HepG2 (cell line): ENCODE results near the gene TM4SF1. TPM values are rescaled to one million over a fixed set of nuclear protein-coding genes. Genes with fewer than 3 reads are reported as not detected.
A peak's percentile ranks its signal among the peaks of the same experiment; 100 is the strongest.

ENCODE experiments used
- ARHGAP35 ChIP-seq: sonication (generic); formaldehyde crosslinking; IDR thresholded peaks from 2 replicates; pipeline ENCODE4 v1.9.0; 2022; ENCODE audit warnings: mild to moderate bottlenecking, inconsistent platforms, moderate library complexity, missing genetic modification reagents, borderline replicate concordance
- ASH2L ChIP-seq: fragments of 300-600, 200-600 bp; sonication (generic); IDR thresholded peaks from 2 replicates; pipeline ENCODE4 v1.7.0; 2017; ENCODE audit warnings: low read depth, mild to moderate bottlenecking, moderate library complexity, mixed read lengths, low read length; ENCODE audit not compliant: insufficient read length
- BORCS8-MEF2B ChIP-seq: sonication (generic); formaldehyde crosslinking; IDR thresholded peaks from 2 replicates; pipeline ENCODE4 v1.8.0; 2022; ENCODE audit warnings: mild to moderate bottlenecking, missing genetic modification reagents
- HIVEP1 ChIP-seq: sonication (generic); formaldehyde crosslinking; IDR thresholded peaks from 2 replicates; pipeline ENCODE4 v1.4.0; 2020; ENCODE audit warnings: mild to moderate bottlenecking, missing genetic modification reagents
- HMG20B ChIP-seq: conservative IDR thresholded peaks from 2 replicates; pipeline ENCODE4 v1.6.1; 2016; ENCODE audit warnings: missing genetic modification reagents, missing compliant biosample characterization
- MED13 ChIP-seq: sonication (generic); formaldehyde crosslinking; IDR thresholded peaks from 2 replicates; pipeline ENCODE4 v1.5.0; 2020; ENCODE audit warnings: missing genetic modification reagents
- PHF20 ChIP-seq: sonication (generic); formaldehyde crosslinking; IDR thresholded peaks from 2 replicates; pipeline ENCODE4 v1.5.0; 2020; ENCODE audit warnings: mild to moderate bottlenecking, missing genetic modification reagents
- RNF2 ChIP-seq: fragments of 450-650 bp; conservative IDR thresholded peaks from 2 replicates; pipeline ENCODE4 v1.6.1; 2016; ENCODE audit warnings: low read depth
- SALL1 ChIP-seq: sonication (generic); formaldehyde crosslinking; IDR thresholded peaks from 2 replicates; pipeline ENCODE4 v1.8.0; 2022; ENCODE audit warnings: mild to moderate bottlenecking, missing genetic modification reagents
- TAF1 ChIP-seq: sonication (generic); formaldehyde crosslinking; IDR thresholded peaks from 2 replicates; pipeline ENCODE4 v1.4.0; 2020; ENCODE audit warnings: missing genetic modification reagents
- ZFP1 ChIP-seq: IDR thresholded peaks from 2 replicates; pipeline ENCODE4 v1.6.1; 2016
- ZFP41 ChIP-seq: sonication (generic); formaldehyde crosslinking; IDR thresholded peaks from 2 replicates; pipeline ENCODE4 v1.4.0; 2020; ENCODE audit warnings: mild to moderate bottlenecking, missing genetic modification reagents, borderline replicate concordance
- ZNF180 ChIP-seq: sonication (generic); formaldehyde crosslinking; IDR thresholded peaks from 2 replicates; pipeline ENCODE4 v1.4.0; 2020; ENCODE audit warnings: low read depth, missing genetic modification reagents, borderline replicate concordance
- ZNF557 ChIP-seq: sonication (generic); formaldehyde crosslinking; IDR thresholded peaks from 2 replicates; pipeline ENCODE4 v1.4.0; 2020; ENCODE audit warnings: missing genetic modification reagents
- ZNF570 ChIP-seq: sonication (generic); formaldehyde crosslinking; IDR thresholded peaks from 2 replicates; pipeline ENCODE4 v1.4.0; 2020; ENCODE audit warnings: mild to moderate bottlenecking, missing genetic modification reagents, borderline replicate concordance
- ZNF660 ChIP-seq: sonication (generic); formaldehyde crosslinking; IDR thresholded peaks from 2 replicates; pipeline ENCODE4 v1.5.1; 2020; ENCODE audit warnings: mild to moderate bottlenecking, low read depth, missing genetic modification reagents, borderline replicate concordance
- ZNF724P ChIP-seq: sonication (generic); formaldehyde crosslinking; IDR thresholded peaks from 2 replicates; pipeline ENCODE4 v1.8.0; 2022; ENCODE audit warnings: missing genetic modification reagents, borderline replicate concordance
- ZNF773 ChIP-seq: sonication (generic); formaldehyde crosslinking; IDR thresholded peaks from 2 replicates; pipeline ENCODE4 v1.4.0; 2020; ENCODE audit warnings: missing genetic modification reagents, borderline replicate concordance
- polyA plus RNA-seq, 8 experiments: library from polyadenylated mRNA; depleted of rRNA in 3 of 8; stranded (reverse) in 7 of 8; unstranded in 1 of 8; fragments of >200 nt; fragmentation: Illumina TruSeq in 4 of 8; extraction: Trizol in 4 of 8; gene quantifications; 2 replicates each; pipeline versions ENCODE4 v1.2.1 to v1.2.3, GENCODE V29; 2011 to 2016; ENCODE audit warnings: low read depth in 4 of 8, missing spikeins in 1 of 8, mixed read lengths in 1 of 8; ENCODE audit not compliant: insufficient read depth in 1 of 8
- total RNA-seq, 5 experiments: library from RNA; depleted of rRNA; stranded (reverse); fragments of >200 nt; fragmentation: Illumina TruSeq; extraction: Trizol; gene quantifications; 2 replicates each; pipeline ENCODE4 v1.2.3, GENCODE V29; 2016; ENCODE audit warnings: low read depth in 1 of 5
- TF ChIP-seq, protein P1 (sequence below): sonication (generic); formaldehyde crosslinking; IDR thresholded peaks from 2 replicates; pipeline ENCODE4 v1.5.1; 2020; ENCODE audit warnings: mild to moderate bottlenecking, missing genetic modification reagents, moderate library complexity
- TF ChIP-seq, protein P2 (sequence below): sonication (generic); formaldehyde crosslinking; IDR thresholded peaks from 2 replicates; pipeline ENCODE4 v1.4.0; 2020; ENCODE audit warnings: missing genetic modification reagents
- TF ChIP-seq, protein P3 (sequence below): sonication (generic); formaldehyde crosslinking; IDR thresholded peaks from 2 replicates; pipeline ENCODE4 v1.4.0; 2020; ENCODE audit warnings: missing genetic modification reagents, borderline replicate concordance
- TF ChIP-seq, protein P4 (sequence below): sonication (generic); formaldehyde crosslinking; IDR thresholded peaks from 2 replicates; pipeline ENCODE4 v1.4.0; 2020; ENCODE audit warnings: missing genetic modification reagents, mild to moderate bottlenecking, borderline replicate concordance

Gene TM4SF1
- total and polyA plus RNA-seq, 2 of the 13 experiments (the other 11 are each of a cell fraction or from before 2014, with no cell fraction given) = 431 to 1,359 TPM

DNA sequence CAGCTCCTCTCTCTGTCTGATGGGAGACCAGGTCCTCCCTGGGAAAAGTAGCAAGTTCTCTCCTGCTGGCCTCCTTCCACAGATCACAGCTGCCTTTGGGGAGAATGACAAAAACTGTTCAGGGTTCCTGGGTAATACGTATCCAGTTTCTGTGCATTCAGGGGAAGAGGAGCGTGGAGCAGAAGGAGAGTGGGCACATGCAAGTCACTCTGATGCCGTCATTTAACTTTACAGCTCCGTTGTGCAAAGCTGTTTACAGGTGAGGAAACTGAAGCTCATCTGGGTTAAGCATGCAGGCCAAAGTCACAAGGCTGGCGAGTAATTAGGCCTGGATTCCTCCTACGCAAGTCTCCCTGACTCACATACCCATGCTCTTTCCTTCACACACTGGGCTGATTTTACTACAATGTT, 7.5 kb upstream of the TM4SF1 start (continued):
- TF ChIP-seq, protein P1, sequence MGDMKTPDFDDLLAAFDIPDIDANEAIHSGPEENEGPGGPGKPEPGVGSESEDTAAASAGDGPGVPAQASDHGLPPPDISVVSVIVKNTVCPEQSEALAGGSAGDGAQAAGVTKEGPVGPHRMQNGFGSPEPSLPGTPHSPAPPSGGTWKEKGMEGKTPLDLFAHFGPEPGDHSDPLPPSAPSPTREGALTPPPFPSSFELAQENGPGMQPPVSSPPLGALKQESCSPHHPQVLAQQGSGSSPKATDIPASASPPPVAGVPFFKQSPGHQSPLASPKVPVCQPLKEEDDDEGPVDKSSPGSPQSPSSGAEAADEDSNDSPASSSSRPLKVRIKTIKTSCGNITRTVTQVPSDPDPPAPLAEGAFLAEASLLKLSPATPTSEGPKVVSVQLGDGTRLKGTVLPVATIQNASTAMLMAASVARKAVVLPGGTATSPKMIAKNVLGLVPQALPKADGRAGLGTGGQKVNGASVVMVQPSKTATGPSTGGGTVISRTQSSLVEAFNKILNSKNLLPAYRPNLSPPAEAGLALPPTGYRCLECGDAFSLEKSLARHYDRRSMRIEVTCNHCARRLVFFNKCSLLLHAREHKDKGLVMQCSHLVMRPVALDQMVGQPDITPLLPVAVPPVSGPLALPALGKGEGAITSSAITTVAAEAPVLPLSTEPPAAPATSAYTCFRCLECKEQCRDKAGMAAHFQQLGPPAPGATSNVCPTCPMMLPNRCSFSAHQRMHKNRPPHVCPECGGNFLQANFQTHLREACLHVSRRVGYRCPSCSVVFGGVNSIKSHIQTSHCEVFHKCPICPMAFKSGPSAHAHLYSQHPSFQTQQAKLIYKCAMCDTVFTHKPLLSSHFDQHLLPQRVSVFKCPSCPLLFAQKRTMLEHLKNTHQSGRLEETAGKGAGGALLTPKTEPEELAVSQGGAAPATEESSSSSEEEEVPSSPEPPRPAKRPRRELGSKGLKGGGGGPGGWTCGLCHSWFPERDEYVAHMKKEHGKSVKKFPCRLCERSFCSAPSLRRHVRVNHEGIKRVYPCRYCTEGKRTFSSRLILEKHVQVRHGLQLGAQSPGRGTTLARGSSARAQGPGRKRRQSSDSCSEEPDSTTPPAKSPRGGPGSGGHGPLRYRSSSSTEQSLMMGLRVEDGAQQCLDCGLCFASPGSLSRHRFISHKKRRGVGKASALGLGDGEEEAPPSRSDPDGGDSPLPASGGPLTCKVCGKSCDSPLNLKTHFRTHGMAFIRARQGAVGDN (CRISPR knock-in tag) = peak; percentile 19; the same call in 1 of the 2 replicates
- TF ChIP-seq PHF20 (CRISPR knock-in tag) (no peak), ZNF660 (CRISPR knock-in tag) (no peak), RNF2 (peak; percentile 29; the same call in 1 of the 2 replicates), ASH2L (no peak), ARHGAP35 (CRISPR knock-in tag) (no peak), ZNF570 (CRISPR knock-in tag) (no peak), TAF1 (CRISPR knock-in tag) (no peak), ZNF557 (CRISPR knock-in tag) (peak; percentile 21; the same call in 1 of the 2 replicates), BORCS8-MEF2B (CRISPR knock-in tag) (0 out of 2 replicates have a peak, but pooled peaks have one; percentile 46), ZNF724P (CRISPR knock-in tag) (no peak), SALL1 (CRISPR knock-in tag) (peak; percentile 17; the same call in 1 of the 2 replicates), HMG20B (CRISPR knock-in tag) (no peak), MED13 (CRISPR knock-in tag) (no peak), ZFP41 (CRISPR knock-in tag) (no peak), HIVEP1 (CRISPR knock-in tag) (no peak), ZFP1 (no peak), ZNF773 (CRISPR knock-in tag) (no peak), ZNF180 (CRISPR knock-in tag) (no peak)
- TF ChIP-seq, protein P2, sequence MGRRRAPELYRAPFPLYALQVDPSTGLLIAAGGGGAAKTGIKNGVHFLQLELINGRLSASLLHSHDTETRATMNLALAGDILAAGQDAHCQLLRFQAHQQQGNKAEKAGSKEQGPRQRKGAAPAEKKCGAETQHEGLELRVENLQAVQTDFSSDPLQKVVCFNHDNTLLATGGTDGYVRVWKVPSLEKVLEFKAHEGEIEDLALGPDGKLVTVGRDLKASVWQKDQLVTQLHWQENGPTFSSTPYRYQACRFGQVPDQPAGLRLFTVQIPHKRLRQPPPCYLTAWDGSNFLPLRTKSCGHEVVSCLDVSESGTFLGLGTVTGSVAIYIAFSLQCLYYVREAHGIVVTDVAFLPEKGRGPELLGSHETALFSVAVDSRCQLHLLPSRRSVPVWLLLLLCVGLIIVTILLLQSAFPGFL (CRISPR knock-in tag) = no peak
- TF ChIP-seq, protein P3, sequence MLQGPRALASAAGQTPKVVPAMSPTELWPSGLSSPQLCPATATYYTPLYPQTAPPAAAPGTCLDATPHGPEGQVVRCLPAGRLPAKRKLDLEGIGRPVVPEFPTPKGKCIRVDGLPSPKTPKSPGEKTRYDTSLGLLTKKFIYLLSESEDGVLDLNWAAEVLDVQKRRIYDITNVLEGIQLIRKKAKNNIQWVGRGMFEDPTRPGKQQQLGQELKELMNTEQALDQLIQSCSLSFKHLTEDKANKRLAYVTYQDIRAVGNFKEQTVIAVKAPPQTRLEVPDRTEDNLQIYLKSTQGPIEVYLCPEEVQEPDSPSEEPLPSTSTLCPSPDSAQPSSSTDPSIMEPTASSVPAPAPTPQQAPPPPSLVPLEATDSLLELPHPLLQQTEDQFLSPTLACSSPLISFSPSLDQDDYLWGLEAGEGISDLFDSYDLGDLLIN (CRISPR knock-in tag) = no peak
- TF ChIP-seq, protein P4, sequence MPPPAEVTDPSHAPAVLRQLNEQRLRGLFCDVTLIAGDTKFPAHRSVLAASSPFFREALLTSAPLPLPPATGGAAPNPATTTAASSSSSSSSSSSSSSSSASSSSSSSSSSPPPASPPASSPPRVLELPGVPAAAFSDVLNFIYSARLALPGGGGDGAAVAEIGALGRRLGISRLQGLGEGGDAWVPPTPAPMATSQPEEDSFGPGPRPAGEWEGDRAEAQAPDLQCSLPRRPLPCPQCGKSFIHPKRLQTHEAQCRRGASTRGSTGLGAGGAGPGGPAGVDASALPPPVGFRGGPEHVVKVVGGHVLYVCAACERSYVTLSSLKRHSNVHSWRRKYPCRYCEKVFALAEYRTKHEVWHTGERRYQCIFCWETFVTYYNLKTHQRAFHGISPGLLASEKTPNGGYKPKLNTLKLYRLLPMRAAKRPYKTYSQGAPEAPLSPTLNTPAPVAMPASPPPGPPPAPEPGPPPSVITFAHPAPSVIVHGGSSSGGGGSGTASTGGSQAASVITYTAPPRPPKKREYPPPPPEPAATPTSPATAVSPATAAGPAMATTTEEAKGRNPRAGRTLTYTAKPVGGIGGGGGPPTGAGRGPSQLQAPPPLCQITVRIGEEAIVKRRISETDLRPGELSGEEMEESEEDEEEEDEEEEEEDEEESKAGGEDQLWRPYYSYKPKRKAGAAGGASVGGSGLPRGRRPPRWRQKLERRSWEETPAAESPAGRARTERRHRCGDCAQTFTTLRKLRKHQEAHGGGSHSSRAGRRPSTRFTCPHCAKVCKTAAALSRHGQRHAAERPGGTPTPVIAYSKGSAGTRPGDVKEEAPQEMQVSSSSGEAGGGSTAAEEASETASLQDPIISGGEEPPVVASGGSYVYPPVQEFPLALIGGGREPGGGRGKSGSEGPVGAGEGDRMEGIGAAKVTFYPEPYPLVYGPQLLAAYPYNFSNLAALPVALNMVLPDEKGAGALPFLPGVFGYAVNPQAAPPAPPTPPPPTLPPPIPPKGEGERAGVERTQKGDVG (CRISPR knock-in tag) = no peak
